ENCODE results near the gene BFAR. TPM values are rescaled to one million over a fixed set of nuclear protein-coding genes. Genes with fewer than 3 reads are reported as not detected.
A peak's percentile ranks its signal among the peaks of the same experiment; 100 is the strongest.

BFAR gene
- 10 to 100 TPM; 30.8 to 56.2 (median 46.0) TPM for total RNA-seq

- in situ Hi-C loops (cut with MboI; ENCODE audit: low pct_unique_long_range_greater_than_20kb in 2 of 9, low sequenced_read_pairs in 9 of 9, unreplicated experiment in 9 of 9): no loop called here
Observed at GRCh38 chr16:14632693-14633569, at the start of gene BFAR. Gene BFAR, plus strand, starts transcription at chr16:14632951. Its CDS starts 11,396 bp downstream, at chr16:14644347.

GRCh38 chr16:14585287-14585686 lies 47.5 kb upstream of the BFAR start:
- no peak for ATAC-seq (replicated peaks in 6 of 8)
- in situ Hi-C loops (cut with MboI; ENCODE audit: low pct_unique_long_range_greater_than_20kb in 2 of 9, low sequenced_read_pairs in 9 of 9, unreplicated experiment in 9 of 9): no loop called here
- Histone ChIP-seq H3K4me1 (replicated peaks in 1 of 2) (no peaks in the 10 kb centered on the region), H3K27ac (no peak overlapping the region), H3K4me3 (no peak overlapping the region)
- 80 to 100% (median 100%) methylated on average over 1 to 3 of the region's 3 CpGs; no CpG with 5 or more reads in 2 of the 10 experiments for WGBS, 10 experiments

More at GRCh38 chr16:14632693-14633569, at the start of gene BFAR:
- peak within 1 kb of the TSS; percentile 76 to 83 for H3K27ac ChIP-seq
- H3K4me1 ChIP-seq (replicated peaks in 1 of 2): peaks cover 22 to 38% of the 10 kb centered on the region in 2 donors
- peak within 1 kb of the TSS; percentile 63 to 92 (median 79) for H3K4me3 ChIP-seq
- peak; percentile 63 to 89 (median 86) for ATAC-seq (replicated peaks in 6 of 8)
- 0 to 3% (median 0%) methylated on average over 2 to 28 of the region's 69 CpGs; no CpG with 5 or more reads in 3 of the 10 experiments for WGBS, 10 experiments

- H3K4me1 ChIP-seq (replicated peaks in 1 of 2): no peaks in the 10 kb centered on the region
- H3K27ac ChIP-seq: no peak overlapping the region
- H3K4me3 ChIP-seq: no peak overlapping the region
- in situ Hi-C loops (cut with MboI; ENCODE audit: low pct_unique_long_range_greater_than_20kb in 2 of 9, low sequenced_read_pairs in 9 of 9, unreplicated experiment in 9 of 9): no loop called here
- WGBS, 10 experiments: 6 to 100% (median 87%) methylated on average over 1 to 3 of the region's 3 CpGs
- peak in 3 of 8 experiments; percentile 38 to 82 (median 74) for ATAC-seq (replicated peaks in 6 of 8)
Observed at GRCh38 chr16:14586637-14587305, 46.0 kb upstream of the BFAR start.

GRCh38 chr16:14600164-14600563 lies 32.6 kb upstream of the BFAR start:
- no peaks in the 10 kb centered on the region for H3K4me1 ChIP-seq (replicated peaks in 1 of 2)
- no peak overlapping the region for H3K27ac ChIP-seq
- no peak for ATAC-seq (replicated peaks in 6 of 8)
- in situ Hi-C loops (cut with MboI; ENCODE audit: low pct_unique_long_range_greater_than_20kb in 2 of 9, low sequenced_read_pairs in 9 of 9, unreplicated experiment in 9 of 9): no loop called here
- 9 to 91% (median 57%) methylated on average over 1 to 2 of the region's 2 CpGs for WGBS, 10 experiments
- H3K4me3 ChIP-seq: no peak overlapping the region

GRCh38 chr16:14602443-14602963 lies 30.2 kb upstream of the BFAR start:
- no peak for ATAC-seq (replicated peaks in 6 of 8)
- H3K27ac ChIP-seq: no peak overlapping the region
- H3K4me1 ChIP-seq (replicated peaks in 1 of 2): no peaks in the 10 kb centered on the region
- 80 to 100% (median 100%) methylated on average over 1 to 2 of the region's 6 CpGs; no CpG with 5 or more reads in 4 of the 10 experiments for WGBS, 10 experiments
- no peak overlapping the region for H3K4me3 ChIP-seq
- in situ Hi-C loops (cut with MboI; ENCODE audit: low pct_unique_long_range_greater_than_20kb in 2 of 9, low sequenced_read_pairs in 9 of 9, unreplicated experiment in 9 of 9): no loop called here

GRCh38 chr16:14606102-14606501 lies 26.6 kb upstream of the BFAR start:
- 87 to 100% (median 97%) methylated on average over 1 to 6 of the region's 6 CpGs for whole genome bisulfite sequencing, 10 experiments
- no peak for ATAC-seq (replicated peaks in 6 of 8)
- in situ Hi-C loops (cut with MboI; ENCODE audit: low pct_unique_long_range_greater_than_20kb in 2 of 9, low sequenced_read_pairs in 9 of 9, unreplicated experiment in 9 of 9): no loop called here

GRCh38 chr16:14608111-14608566 lies 24.6 kb upstream of the BFAR start:
- peaks cover 0 to 8% of the 10 kb centered on the region in 2 donors for H3K4me1 ChIP-seq (replicated peaks in 1 of 2)
- H3K27ac ChIP-seq: no peak overlapping the region
- H3K4me3 ChIP-seq: no peak overlapping the region
- in situ Hi-C loops (cut with MboI; ENCODE audit: low pct_unique_long_range_greater_than_20kb in 2 of 9, low sequenced_read_pairs in 9 of 9, unreplicated experiment in 9 of 9): no loop called here
- WGBS, 10 experiments: 73 to 100% (median 85%) methylated on average over 1 to 4 of the region's 4 CpGs
- no peak for ATAC-seq (replicated peaks in 6 of 8)

More at GRCh38 chr16:14606102-14606501, 26.6 kb upstream of the BFAR start:
- Histone ChIP-seq H3K4me3 (no peak overlapping the region), H3K4me1 (replicated peaks in 1 of 2) (peaks cover 0 to 8% of the 10 kb centered on the region in 2 donors), H3K27ac (no peak overlapping the region)

- ATAC-seq (replicated peaks in 6 of 8): peak in 5 of 8 experiments; percentile 21 to 53 (median 40)
- no peak overlapping the region for H3K4me3 ChIP-seq
- no peak overlapping the region for H3K27ac ChIP-seq
- H3K4me1 ChIP-seq (replicated peaks in 1 of 2): peaks cover 0 to 8% of the 10 kb centered on the region in 2 donors
- WGBS, 10 experiments: 11 to 97% (median 55%) methylated on average over 3 to 6 of the region's 6 CpGs
- in situ Hi-C loops (cut with MboI; ENCODE audit: low pct_unique_long_range_greater_than_20kb in 2 of 9, low sequenced_read_pairs in 9 of 9, unreplicated experiment in 9 of 9): no loop called here
Observed at GRCh38 chr16:14608604-14609003, 24.1 kb upstream of the BFAR start.

GRCh38 chr16:14609716-14610115 lies 23.0 kb upstream of the BFAR start:
- WGBS, 10 experiments: 70 to 100% (median 83%) methylated on average over 2 to 6 of the region's 6 CpGs; no CpG with 5 or more reads in 3 of the 10 experiments
- Histone ChIP-seq H3K4me1 (replicated peaks in 1 of 2) (peaks cover 0 to 8% of the 10 kb centered on the region in 2 donors), H3K4me3 (no peak overlapping the region), H3K27ac (no peak overlapping the region)
- in situ Hi-C loops (cut with MboI; ENCODE audit: low pct_unique_long_range_greater_than_20kb in 2 of 9, low sequenced_read_pairs in 9 of 9, unreplicated experiment in 9 of 9): no loop called here
- peak in 2 of 8 experiments; percentile 26 to 37 for ATAC-seq (replicated peaks in 6 of 8)

GRCh38 chr16:14611660-14612059 lies 21.1 kb upstream of the BFAR start:
- ATAC-seq (replicated peaks in 6 of 8): no peak
- in situ Hi-C loops (cut with MboI; ENCODE audit: low pct_unique_long_range_greater_than_20kb in 2 of 9, low sequenced_read_pairs in 9 of 9, unreplicated experiment in 9 of 9): no loop called here

GRCh38 chr16:14613991-14614390 lies 18.8 kb upstream of the BFAR start:
- H3K4me3 ChIP-seq: no peak overlapping the region
- 80 to 100% (median 95%) methylated on average over 2 to 4 of the region's 4 CpGs; no CpG with 5 or more reads in 1 of the 10 experiments for WGBS, 10 experiments
- ATAC-seq (replicated peaks in 6 of 8): no peak
- in situ Hi-C loops (cut with MboI; ENCODE audit: low pct_unique_long_range_greater_than_20kb in 2 of 9, low sequenced_read_pairs in 9 of 9, unreplicated experiment in 9 of 9): no loop called here
- no peak overlapping the region for H3K27ac ChIP-seq
- H3K4me1 ChIP-seq (replicated peaks in 1 of 2): peaks cover 0 to 5% of the 10 kb centered on the region in 2 donors

More at GRCh38 chr16:14611660-14612059, 21.1 kb upstream of the BFAR start:
- no peak overlapping the region for H3K4me3 ChIP-seq
- peaks cover 0 to 8% of the 10 kb centered on the region in 2 donors for H3K4me1 ChIP-seq (replicated peaks in 1 of 2)
- WGBS, 10 experiments: 93 to 100% (median 97%) methylated on average over 2 to 14 of the region's 14 CpGs; no CpG with 5 or more reads in 4 of the 10 experiments
- H3K27ac ChIP-seq: no peak overlapping the region

GRCh38 chr16:14616280-14616679 lies 16.5 kb upstream of the BFAR start:
- Histone ChIP-seq H3K4me1 (replicated peaks in 1 of 2) (no peaks in the 10 kb centered on the region), H3K27ac (no peak overlapping the region), H3K4me3 (no peak overlapping the region)
- in situ Hi-C loops (cut with MboI; ENCODE audit: low pct_unique_long_range_greater_than_20kb in 2 of 9, low sequenced_read_pairs in 9 of 9, unreplicated experiment in 9 of 9): no loop called here
- 43 to 100% (median 93%) methylated on average over 1 to 3 of the region's 4 CpGs; no CpG with 5 or more reads in 1 of the 10 experiments for WGBS, 10 experiments
- ATAC-seq (replicated peaks in 6 of 8): no peak

GRCh38 chr16:14618566-14618965 lies 14.2 kb upstream of the BFAR start:
- in situ Hi-C loops (cut with MboI; ENCODE audit: low pct_unique_long_range_greater_than_20kb in 2 of 9, low sequenced_read_pairs in 9 of 9, unreplicated experiment in 9 of 9): no loop called here
- Histone ChIP-seq H3K27ac (no peak overlapping the region), H3K4me3 (no peak overlapping the region), H3K4me1 (replicated peaks in 1 of 2) (no peaks in the 10 kb centered on the region)
- WGBS, 10 experiments: 87 to 100% (median 97%) methylated on average over 1 to 6 of the region's 7 CpGs; no CpG with 5 or more reads in 2 of the 10 experiments
- no peak for ATAC-seq (replicated peaks in 6 of 8)
